Liver (tissue), 9 donors: Measurements from ENCODE around the gene MBD4. TPM values are rescaled to one million over a fixed set of nuclear protein-coding genes. Genes with fewer than 3 reads are reported as not detected.

ENCODE experiments used
- DNase-seq: peaks from one replicate; pipeline ENCODE4 v3.0.0-alpha.2; 2017; ENCODE audit warnings: low spot score
- H3K27ac ChIP-seq, 2 donors: one replicate each; pipeline ENCODE4 v1.7.0; 2013; ENCODE audit warnings: inconsistent platforms in 2 of 2, low read length in 2 of 2, control low read depth in 1 of 2, low read depth in 1 of 2, mild to moderate bottlenecking in 1 of 2
- H3K27me3 ChIP-seq, 4 donors: one replicate each; pipeline versions ENCODE4 v1.6.1 to v1.7.0; 2013; ENCODE audit warnings: low read length in 3 of 4, inconsistent platforms in 1 of 4, mild to moderate bottlenecking in 1 of 4, moderate library complexity in 1 of 4; ENCODE audit not compliant: control insufficient read depth in 4 of 4, insufficient read depth in 4 of 4
- H3K36me3 ChIP-seq, 4 donors: one replicate each; pipeline versions ENCODE4 v1.6.1 to v1.7.0; 2013; ENCODE audit warnings: low read length in 3 of 4, mild to moderate bottlenecking in 3 of 4, low read depth in 1 of 4, moderate library complexity in 1 of 4; ENCODE audit not compliant: control insufficient read depth in 4 of 4, insufficient read depth in 3 of 4
- H3K4me1 ChIP-seq, 4 donors: one replicate each; pipeline versions ENCODE4 v1.6.1 to v1.7.0; 2013; ENCODE audit warnings: low read length in 3 of 4, mild to moderate bottlenecking in 3 of 4, moderate library complexity in 1 of 4; ENCODE audit not compliant: control insufficient read depth in 4 of 4, insufficient read depth in 4 of 4
- H3K4me3 ChIP-seq, 3 donors: one replicate each; pipeline versions ENCODE4 v1.6.1 to v1.7.0; 2013; ENCODE audit warnings: low read length in 3 of 3, control low read depth in 1 of 3, low read depth in 1 of 3, mild to moderate bottlenecking in 1 of 3
- H3K9ac ChIP-seq, 2 donors: one replicate each; pipeline ENCODE4 v1.7.0; 2013; ENCODE audit warnings: low read length in 2 of 2, mild to moderate bottlenecking in 2 of 2, moderate library complexity in 2 of 2, control low read depth in 1 of 2, low read depth in 1 of 2
- H3K9me3 ChIP-seq, 4 donors: one replicate each; pipeline versions ENCODE4 v1.6.1 to v1.7.0; 2013; ENCODE audit warnings: low read length in 3 of 4; ENCODE audit not compliant: control insufficient read depth in 4 of 4
- ATF3 ChIP-seq: IDR thresholded peaks from 2 replicates; pipeline ENCODE4 v1.6.1; 2016; ENCODE audit warnings: antibody characterized with exemption
- CTCF ChIP-seq: fragments of 150-350 bp; IDR thresholded peaks from 2 replicates; pipeline ENCODE4 v1.5.1; 2017; ENCODE audit warnings: improper control_type of control experiment, low read depth, low read length; ENCODE audit not compliant: missing input control
- EGR1 ChIP-seq, 2 donors: IDR thresholded peaks; 2 replicates each; pipeline ENCODE4 v1.6.1; 2016 to 2018; ENCODE audit warnings: antibody characterized with exemption in 2 of 2, low read depth in 2 of 2
- FOXA1 ChIP-seq: IDR thresholded peaks from 2 replicates; pipeline ENCODE4 v1.6.1; 2016; ENCODE audit warnings: antibody characterized with exemption
- FOXA2 ChIP-seq: IDR thresholded peaks from 2 replicates; pipeline ENCODE4 v1.6.1; 2016; ENCODE audit warnings: antibody characterized with exemption
- GABPA ChIP-seq, 2 donors: IDR thresholded peaks in 1 of 2; conservative IDR thresholded peaks in 1 of 2; 2 replicates each; pipeline ENCODE4 v1.6.1; 2016; ENCODE audit warnings: antibody characterized with exemption in 2 of 2, mild to moderate bottlenecking in 1 of 2, moderate library complexity in 1 of 2
- HNF4A ChIP-seq, 2 donors: conservative IDR thresholded peaks; 2 replicates each; pipeline ENCODE4 v1.6.1; 2016; ENCODE audit warnings: antibody characterized with exemption in 2 of 2, mild to moderate bottlenecking in 2 of 2
- HNF4G ChIP-seq: IDR thresholded peaks from 2 replicates; pipeline ENCODE4 v1.6.1; 2016; ENCODE audit warnings: antibody characterized with exemption
- JUND ChIP-seq, 2 donors: IDR thresholded peaks; 2 replicates each; pipeline ENCODE4 v1.6.1; 2016; ENCODE audit warnings: antibody characterized with exemption in 2 of 2
- MAX ChIP-seq: IDR thresholded peaks from 2 replicates; pipeline ENCODE4 v1.6.1; 2016; ENCODE audit warnings: antibody characterized with exemption
- NR2F2 ChIP-seq: IDR thresholded peaks from 2 replicates; pipeline ENCODE4 v1.6.1; 2016; ENCODE audit warnings: antibody characterized with exemption
- RAD21 ChIP-seq, 2 donors: IDR thresholded peaks; 2 replicates each; pipeline ENCODE4 v1.6.1; 2016; ENCODE audit warnings: antibody characterized with exemption in 2 of 2, mild to moderate bottlenecking in 2 of 2
- REST ChIP-seq: IDR thresholded peaks from 2 replicates; pipeline ENCODE4 v1.6.1; 2016; ENCODE audit warnings: antibody characterized with exemption, mild to moderate bottlenecking
- RXRA ChIP-seq, 2 donors: IDR thresholded peaks; 2 replicates each; pipeline ENCODE4 v1.6.1; 2017 to 2018; ENCODE audit warnings: antibody characterized with exemption in 2 of 2, mild to moderate bottlenecking in 1 of 2
- YY1 ChIP-seq: IDR thresholded peaks from 2 replicates; pipeline ENCODE4 v1.6.1; 2016; ENCODE audit warnings: antibody characterized with exemption, mild to moderate bottlenecking
- ZBTB33 ChIP-seq: IDR thresholded peaks from 2 replicates; pipeline ENCODE4 v1.6.1; 2016; ENCODE audit warnings: antibody characterized with exemption
- WGBS: extraction: QIAGEN DNeasy Blood & Tissue Kit; methylation state at CpG from one replicate; pipeline ENCODE4 v1.1.7; 2013; 5-methylcytosine and 5-hydroxymethylcytosine counted together
- polyA plus RNA-seq, 2 donors: library from polyadenylated mRNA; stranded (reverse) in 1 of 2; unstranded in 1 of 2; fragments of 200-250 nt in 1 of 2; fragments of >200 nt in 1 of 2; fragmentation: Nextera tagmentation in 1 of 2; extraction: Ambion mirVana in 1 of 2; gene quantifications; one replicate each; pipeline versions ENCODE4 v1.2.1 to v1.2.3, GENCODE V29; 2013 to 2015
- total RNA-seq, 2 donors: library from RNA; depleted of rRNA; stranded (reverse); fragments of >200 nt; gene quantifications; one replicate each; pipeline ENCODE4 v1.2.3, GENCODE V29; 2014
- donor health status: healthy.
- donor health status: healthy.
- donor health status: healthy.
- donor health status: healthy.
- donor health status: healthy.

Gene MBD4
- total and polyA plus RNA-seq, 4 donors = 16.9 to 24.8 (median 17.2) TPM

- WGBS = 93% methylated on average over 1 of the region's 1 CpG
Measured at GRCh38 chr3:129422897-129423296, 16.9 kb downstream of the MBD4 start.

GRCh38 chr3:129421988-129422745, 17.6 kb downstream of the MBD4 start:
- TF ChIP-seq RAD21 (IDR thresholded peaks at IDR 0.05) (peak; percentile 26 to 42), ATF3 (no peak)
- peaks cover 0 to 5% (median 2%) of the 10 kb centered on the region in 4 donors for H3K4me1 ChIP-seq
- 88% methylated on average over 6 of the region's 6 CpGs for WGBS

More at GRCh38 chr3:129422897-129423296, 16.9 kb downstream of the MBD4 start:
- H3K4me3 ChIP-seq = no peak overlapping the region
- DNase-seq = no peak
- TF ChIP-seq MAX (no peak), NR2F2 (no peak), FOXA1 (no peak), HNF4G (no peak), HNF4A (conservative IDR thresholded peaks at IDR 0.05) (no peak), REST (no peak)
- no peaks in the 10 kb centered on the region for H3K9me3 ChIP-seq
- no peaks in the 10 kb centered on the region for H3K27me3 ChIP-seq
- H3K9ac ChIP-seq = no peak overlapping the region
- H3K36me3 ChIP-seq = no peaks in the 10 kb centered on the region
- peaks cover 2 to 9% (median 4%) of the 10 kb centered on the region in 4 donors for H3K4me1 ChIP-seq
- H3K27ac ChIP-seq = no peak overlapping the region

GRCh38 chr3:129421236-129421883, 18.4 kb downstream of the MBD4 start:
- no peak for DNase-seq
- Histone ChIP-seq H3K4me3 (no peak overlapping the region), H3K36me3 (no peaks in the 10 kb centered on the region), H3K4me1 (peaks cover 0 to 5% (median 2%) of the 10 kb centered on the region in 4 donors), H3K9ac (no peak overlapping the region), H3K27ac (no peak overlapping the region), H3K9me3 (no peaks in the 10 kb centered on the region), H3K27me3 (no peaks in the 10 kb centered on the region)
- no peak for TF ChIP-seq HNF4A (conservative IDR thresholded peaks at IDR 0.05)
- no peak for TF ChIP-seq CTCF
- no peak for TF ChIP-seq FOXA2
- no peak for TF ChIP-seq EGR1 (IDR thresholded peaks at IDR 0.05; ENCODE audit: low read depth in 2 of 2)
- no peak for TF ChIP-seq MAX
- TF ChIP-seq RAD21 (IDR thresholded peaks at IDR 0.05) = no peak
- TF ChIP-seq NR2F2 = no peak
- no peak for TF ChIP-seq JUND (IDR thresholded peaks at IDR 0.05)
- TF ChIP-seq HNF4G = no peak
- no peak for TF ChIP-seq YY1
- no peak for TF ChIP-seq RXRA (IDR thresholded peaks at IDR 0.05)
- no peak for TF ChIP-seq ATF3
- no peak for TF ChIP-seq ZBTB33
- TF ChIP-seq GABPA (IDR thresholded peaks at IDR 0.05 in 1 of 2, conservative IDR thresholded peaks at IDR 0.05 in 1 of 2) = no peak
- WGBS = 96% methylated on average over 12 of the region's 12 CpGs

More at GRCh38 chr3:129421988-129422745, 17.6 kb downstream of the MBD4 start:
- H3K36me3 ChIP-seq = no peaks in the 10 kb centered on the region
- no peak for DNase-seq
- H3K27ac ChIP-seq = no peak overlapping the region
- no peaks in the 10 kb centered on the region for H3K9me3 ChIP-seq
- H3K27me3 ChIP-seq = no peaks in the 10 kb centered on the region
- H3K9ac ChIP-seq = no peak overlapping the region
- no peak overlapping the region for H3K4me3 ChIP-seq
